Body of pancreas (tissue), 4 donors: ENCODE results near the gene RBBP4.

Source experiments
- CTCF ChIP-seq, 7 experiments: fragments of 450-650 bp in 4 of 7; fragments of 200-600 bp in 3 of 7; sonication (generic) in 3 of 7; IDR thresholded peaks; one replicate each; pipeline ENCODE4 v1.5.1; 2016 to 2019; ENCODE audit warnings: antibody characterized with exemption in 7 of 7
- POLR2A ChIP-seq, 3 donors: fragments of 450-650 bp; IDR thresholded peaks; one replicate each; pipeline ENCODE4 v1.6.1; 2016; ENCODE audit warnings: antibody characterized with exemption in 3 of 3, mild to moderate bottlenecking in 2 of 3

- TF ChIP-seq CTCF (IDR thresholded peaks at IDR 0.05) (no peak), POLR2A (IDR thresholded peaks at IDR 0.05) (no peak)
Observed at GRCh38 chr1:32636914-32637645, 13.9 kb upstream of the RBBP4 start.
